Vagina (tissue), 2 donors: ENCODE data around the gene NCOA3. TPM values are rescaled to one million over a fixed set of nuclear protein-coding genes. Genes with fewer than 3 reads are reported as not detected.
A peak's percentile ranks its signal among the peaks of the same experiment; 100 is the strongest.

ENCODE experiments used
- DNase-seq, 2 donors: peaks; one replicate each; pipeline ENCODE4 v3.0.0-alpha.2; 2017; ENCODE audit errors: extremely low spot score in 2 of 2
- H3K27ac ChIP-seq: fragments of 200-600 bp; sonication (generic); one replicate; pipeline ENCODE4 v1.5.1; 2019
- H3K27me3 ChIP-seq: fragments of 200-600 bp; sonication (generic); one replicate; pipeline ENCODE4 v1.5.1; 2019
- H3K36me3 ChIP-seq, 2 donors: fragments of 200-600 bp; sonication (generic); one replicate each; pipeline ENCODE4 v1.5.1; 2017 to 2019
- H3K4me1 ChIP-seq: fragments of 200-600 bp; sonication (generic); one replicate; pipeline ENCODE4 v1.5.1; 2019
- H3K4me3 ChIP-seq, 2 donors: fragments of 200-600 bp; sonication (generic); 1 replicate in 1 of 2; 2 replicates in 1 of 2; pipeline ENCODE4 v1.5.1; 2016 to 2019
- H3K9me3 ChIP-seq: fragments of 200-600 bp; sonication (generic); one replicate; pipeline ENCODE4 v1.5.1; 2019
- POLR2A ChIP-seq, 2 donors: fragments of 450-650 bp; IDR thresholded peaks; one replicate each; pipeline ENCODE4 v1.6.1; 2017; ENCODE audit warnings: antibody characterized with exemption in 2 of 2, mild to moderate bottlenecking in 2 of 2, moderate library complexity in 2 of 2
- POLR2AphosphoS5 ChIP-seq, 2 donors: sonication (generic); formaldehyde crosslinking; IDR thresholded peaks; one replicate each; pipeline ENCODE4 v1.9.0; 2017; ENCODE audit warnings: antibody characterized with exemption in 2 of 2, mild to moderate bottlenecking in 2 of 2, low read depth in 1 of 2; ENCODE audit not compliant: insufficient read depth in 1 of 2
- intact Hi-C: fragments of 100-400 bp; cut with DNase I; formaldehyde crosslinking; loops from one replicate; pipeline ENCODE4 v1.15.1; 2023
- total RNA-seq: library from RNA; depleted of rRNA; stranded (reverse); fragments of >200 nt; gene quantifications from one replicate; pipeline ENCODE4 v1.2.3, GENCODE V29; 2016
- TF ChIP-seq, protein P1 (sequence below), 3 experiments: fragments of 450-650 bp in 2 of 3; fragments of 200-600 bp in 1 of 3; sonication (generic) in 1 of 3; IDR thresholded peaks; one replicate each; pipeline ENCODE4 v1.5.1; 2017 to 2019; ENCODE audit warnings: antibody characterized with exemption in 3 of 3, mild to moderate bottlenecking in 2 of 3, moderate library complexity in 2 of 3

Gene NCOA3
- total RNA-seq = 47.1 TPM

- TF ChIP-seq POLR2A (IDR thresholded peaks at IDR 0.05) (peak in 1 of 2 donors; percentile 95), POLR2AphosphoS5 (IDR thresholded peaks at IDR 0.05; ENCODE audit: insufficient read depth in 1 of 2, low read depth in 1 of 2) (peak; percentile 86 to 98)
- TF ChIP-seq, protein P1, sequence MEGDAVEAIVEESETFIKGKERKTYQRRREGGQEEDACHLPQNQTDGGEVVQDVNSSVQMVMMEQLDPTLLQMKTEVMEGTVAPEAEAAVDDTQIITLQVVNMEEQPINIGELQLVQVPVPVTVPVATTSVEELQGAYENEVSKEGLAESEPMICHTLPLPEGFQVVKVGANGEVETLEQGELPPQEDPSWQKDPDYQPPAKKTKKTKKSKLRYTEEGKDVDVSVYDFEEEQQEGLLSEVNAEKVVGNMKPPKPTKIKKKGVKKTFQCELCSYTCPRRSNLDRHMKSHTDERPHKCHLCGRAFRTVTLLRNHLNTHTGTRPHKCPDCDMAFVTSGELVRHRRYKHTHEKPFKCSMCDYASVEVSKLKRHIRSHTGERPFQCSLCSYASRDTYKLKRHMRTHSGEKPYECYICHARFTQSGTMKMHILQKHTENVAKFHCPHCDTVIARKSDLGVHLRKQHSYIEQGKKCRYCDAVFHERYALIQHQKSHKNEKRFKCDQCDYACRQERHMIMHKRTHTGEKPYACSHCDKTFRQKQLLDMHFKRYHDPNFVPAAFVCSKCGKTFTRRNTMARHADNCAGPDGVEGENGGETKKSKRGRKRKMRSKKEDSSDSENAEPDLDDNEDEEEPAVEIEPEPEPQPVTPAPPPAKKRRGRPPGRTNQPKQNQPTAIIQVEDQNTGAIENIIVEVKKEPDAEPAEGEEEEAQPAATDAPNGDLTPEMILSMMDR (IDR thresholded peaks at IDR 0.05) = peak in 2 of 3 experiments; percentile 2 to 73
- Histone ChIP-seq H3K27ac (peak within 1 kb of the TSS; percentile 97), H3K4me1 (peaks cover 30% of the 10 kb centered on the region), H3K9me3 (no peaks in the 10 kb centered on the region), H3K36me3 (no peaks in the 10 kb centered on the region), H3K27me3 (no peaks in the 10 kb centered on the region), H3K4me3 (peak within 1 kb of the TSS; percentile 73 to 98)
- intact Hi-C loops = no loop called here
- no peak for DNase-seq
These were observed at the start of gene NCOA3 for GRCh38 chr20:47501482-47502270. Gene NCOA3, plus strand, starts transcription at chr20:47501887. Its CDS starts 120,361 bp downstream, at chr20:47622248.

GRCh38 chr20:47452736-47453161, 48.9 kb upstream of the NCOA3 start:
- no peaks in the 10 kb centered on the region for H3K36me3 ChIP-seq
- intact Hi-C loops = no loop called here
- H3K27ac ChIP-seq = no peak overlapping the region
- peaks cover 5% of the 10 kb centered on the region for H3K4me1 ChIP-seq
- H3K9me3 ChIP-seq = no peaks in the 10 kb centered on the region
- H3K4me3 ChIP-seq = no peak overlapping the region
- TF ChIP-seq POLR2A (IDR thresholded peaks at IDR 0.05) (no peak), POLR2AphosphoS5 (IDR thresholded peaks at IDR 0.05; ENCODE audit: insufficient read depth in 1 of 2, low read depth in 1 of 2) (no peak)
- TF ChIP-seq, protein P1 (IDR thresholded peaks at IDR 0.05) = no peak
- no peaks in the 10 kb centered on the region for H3K27me3 ChIP-seq
- no peak for DNase-seq

DNA sequence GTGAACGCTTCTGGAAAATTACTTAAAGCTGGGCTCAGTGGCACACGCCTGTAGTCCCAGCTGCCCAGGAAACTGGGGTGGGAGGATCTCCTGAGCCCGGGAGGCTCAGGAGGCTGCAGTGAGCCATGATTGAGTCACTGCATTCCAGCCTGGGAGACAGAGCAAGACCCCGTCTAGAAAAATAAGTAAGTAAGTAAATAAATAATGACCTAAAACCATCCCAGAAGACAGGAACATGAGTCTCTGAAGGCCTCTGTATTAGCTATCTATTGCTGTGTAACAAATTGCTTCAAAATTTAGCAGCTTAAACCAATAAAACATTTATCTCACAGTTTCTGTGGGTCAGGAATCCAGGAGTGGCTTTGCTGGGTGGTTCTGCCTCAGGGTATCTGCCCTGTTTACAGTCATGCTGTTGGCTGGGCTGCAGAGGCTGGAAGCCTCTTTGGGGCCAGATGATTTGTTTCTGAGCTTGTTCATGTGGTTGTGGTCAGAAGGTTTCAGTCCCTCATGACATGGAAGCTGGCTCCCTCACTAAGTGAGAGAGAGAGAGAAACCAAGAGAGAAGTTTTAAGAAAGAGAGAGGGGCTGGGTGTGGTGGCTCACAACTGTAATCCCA, 48.4 kb upstream of the NCOA3 start:
- DNase-seq = no peak
- no peaks in the 10 kb centered on the region for H3K36me3 ChIP-seq
- TF ChIP-seq, protein P1 (IDR thresholded peaks at IDR 0.05) = no peak
- no peak for TF ChIP-seq POLR2A (IDR thresholded peaks at IDR 0.05)
- no peak for TF ChIP-seq POLR2AphosphoS5 (IDR thresholded peaks at IDR 0.05; ENCODE audit: insufficient read depth in 1 of 2, low read depth in 1 of 2)
- intact Hi-C loops = no loop called here
- no peaks in the 10 kb centered on the region for H3K27me3 ChIP-seq
- no peaks in the 10 kb centered on the region for H3K9me3 ChIP-seq
- no peak overlapping the region for H3K27ac ChIP-seq
- H3K4me1 ChIP-seq = peaks cover 5% of the 10 kb centered on the region
- no peak overlapping the region for H3K4me3 ChIP-seq

- intact Hi-C loops = no loop called here
- peaks cover 5% of the 10 kb centered on the region for H3K4me1 ChIP-seq
- no peaks in the 10 kb centered on the region for H3K36me3 ChIP-seq
- H3K4me3 ChIP-seq = no peak overlapping the region
- no peak overlapping the region for H3K27ac ChIP-seq
- TF ChIP-seq POLR2AphosphoS5 (IDR thresholded peaks at IDR 0.05; ENCODE audit: insufficient read depth in 1 of 2, low read depth in 1 of 2) (no peak), POLR2A (IDR thresholded peaks at IDR 0.05) (no peak)
- TF ChIP-seq, protein P1 (IDR thresholded peaks at IDR 0.05) = no peak
- H3K9me3 ChIP-seq = no peaks in the 10 kb centered on the region
- H3K27me3 ChIP-seq = no peaks in the 10 kb centered on the region
- DNase-seq = no peak
These were observed 47.2 kb upstream of the NCOA3 start for GRCh38 chr20:47454298-47455132.
